H1 (cell line): Measurements from ENCODE around the gene CDK19. TPM values are rescaled to one million over a fixed set of nuclear protein-coding genes. Genes with fewer than 3 reads are reported as not detected.

Experiments used
- CTCF ChIA-PET: fragments of 300-600 bp; sonication (Branson Sonifier 250); formaldehyde crosslinking; loops from one replicate; lab custom pipeline; 2021; ENCODE audit not compliant: partially characterized antibody; lab: Charles Lee
- POLR2A ChIA-PET: fragments of 300-600 bp; sonication (Branson Sonifier 250); formaldehyde crosslinking; loops from one replicate; lab custom pipeline; 2021; ENCODE audit warnings: inconsistent platforms; ENCODE audit not compliant: partially characterized antibody; lab: Charles Lee
- DNase-seq, 2 experiments: peaks; one replicate each; pipeline versions ENCODE4 v3.0.0 to v3.0.0-alpha.2; 2010 to 2022; ENCODE audit warnings: low spot score in 2 of 2, low read depth in 1 of 2, mixed read lengths in 1 of 2
- FAIRE-seq: peaks from 2 replicates; lab custom pipeline; 2011; peaks lifted over from hg19 to GRCh38; lab: Jason Lieb, UNC
- H2AFZ ChIP-seq: 2 replicates; pipeline ENCODE4 v1.8.1; 2012; ENCODE audit warnings: low read length, inconsistent platforms
- H2AK5ac ChIP-seq: 2 replicates; pipeline ENCODE4 v1.6.1; 2013; ENCODE audit warnings: low read depth, low read length
- H2BK120ac ChIP-seq: replicated peaks from 2 replicates; pipeline ENCODE3; 2013; ENCODE audit warnings: low read depth, low read length, inconsistent platforms
- H2BK12ac ChIP-seq: 2 replicates; pipeline ENCODE4 v1.6.1; 2013; ENCODE audit warnings: low read depth, low read length
- H2BK15ac ChIP-seq: 2 replicates; pipeline ENCODE4 v1.6.1; 2013; ENCODE audit warnings: low read length
- H2BK20ac ChIP-seq: 2 replicates; pipeline ENCODE4 v1.6.1; 2013; ENCODE audit warnings: low read length
- H2BK5ac ChIP-seq: 2 replicates; pipeline ENCODE4 v1.6.1; 2013; ENCODE audit warnings: low read depth, low read length
- H3K14ac ChIP-seq: 2 replicates; pipeline ENCODE4 v1.6.1; 2013; ENCODE audit warnings: inconsistent platforms; ENCODE audit not compliant: insufficient read length
- H3K18ac ChIP-seq: 2 replicates; pipeline ENCODE4 v1.6.1; 2013; ENCODE audit warnings: low read length; ENCODE audit errors: extremely low read depth
- H3K23ac ChIP-seq: 2 replicates; pipeline ENCODE4 v1.6.1; 2013; ENCODE audit warnings: inconsistent platforms; ENCODE audit not compliant: insufficient read length
- H3K23me2 ChIP-seq: 2 replicates; pipeline ENCODE4 v1.6.1; 2013; ENCODE audit warnings: low read depth, low read length
- H3K27ac ChIP-seq: 2 replicates; pipeline ENCODE4 v1.6.1; 2011; ENCODE audit warnings: low read depth, low read length, inconsistent platforms
- H3K27me3 ChIP-seq, 4 experiments: replicated peaks in 1 of 4; 1 replicate in 1 of 4; 2 replicates in 3 of 4; pipeline versions ENCODE4 v1.6.1 to v1.8.1; 2011 to 2013; ENCODE audit warnings: low read length in 3 of 4, mild to moderate bottlenecking in 3 of 4, inconsistent platforms in 2 of 4, mixed read lengths in 2 of 4, moderate library complexity in 1 of 4; ENCODE audit not compliant: control insufficient read depth in 3 of 4, insufficient read depth in 3 of 4; ENCODE audit errors: extremely low read depth in 1 of 4
- H3K36me3 ChIP-seq, 4 experiments: 2 replicates each; pipeline versions ENCODE4 v1.6.1 to v1.8.1; 2011 to 2013; ENCODE audit warnings: mild to moderate bottlenecking in 4 of 4, low read length in 3 of 4, moderate library complexity in 2 of 4, control low read depth in 1 of 4, inconsistent platforms in 1 of 4; ENCODE audit not compliant: insufficient read depth in 4 of 4, control insufficient read depth in 2 of 4
- H3K4ac ChIP-seq: replicated peaks from 2 replicates; pipeline ENCODE3; 2013; ENCODE audit warnings: low read length, low read depth, mixed read lengths, inconsistent platforms; ENCODE audit not compliant: insufficient read length
- H3K4me1 ChIP-seq, 4 experiments: replicated peaks in 1 of 4; 1 replicate in 1 of 4; 2 replicates in 3 of 4; pipeline versions ENCODE4 v1.6.1 to v1.8.1; 2011 to 2013; ENCODE audit warnings: low read length in 3 of 4, inconsistent platforms in 2 of 4, mixed read lengths in 1 of 4; ENCODE audit not compliant: insufficient read depth in 4 of 4, control insufficient read depth in 3 of 4
- H3K4me2 ChIP-seq, 2 experiments: 2 replicates each; pipeline versions ENCODE4 v1.6.1 to v1.8.1; 2011 to 2013; ENCODE audit warnings: low read depth in 2 of 2, low read length in 2 of 2, control low read depth in 1 of 2, inconsistent platforms in 1 of 2, mild to moderate bottlenecking in 1 of 2; ENCODE audit not compliant: insufficient read depth in 1 of 2
- H3K4me3 ChIP-seq, 4 experiments: fragments of 200-600, 300-600 bp in 1 of 4; sonication (generic), shearing (Covaris generic), sonication (Bioruptor Twin) in 1 of 4; 2 replicates each; pipeline versions ENCODE4 v1.5.1 to v1.8.1; 2011 to 2016; ENCODE audit warnings: low read length in 4 of 4, low read depth in 3 of 4, control low read depth in 2 of 4, inconsistent platforms in 2 of 4, mild to moderate bottlenecking in 2 of 4, mixed read lengths in 1 of 4, moderate library complexity in 1 of 4; ENCODE audit not compliant: insufficient read depth in 2 of 4; ENCODE audit errors: extremely low read depth in 1 of 4
- H3K56ac ChIP-seq: replicated peaks from 2 replicates; pipeline ENCODE3; 2013; ENCODE audit warnings: low read depth, mild to moderate bottlenecking, mixed read lengths, low read length, inconsistent platforms; ENCODE audit not compliant: insufficient read length
- H3K79me1 ChIP-seq: 2 replicates; pipeline ENCODE4 v1.6.1; 2013; ENCODE audit warnings: low read depth, low read length, control low read depth
- H3K79me2 ChIP-seq, 2 experiments: 2 replicates each; pipeline versions ENCODE4 v1.6.1 to v1.8.1; 2012 to 2013; ENCODE audit warnings: low read length in 2 of 2, mild to moderate bottlenecking in 2 of 2, inconsistent platforms in 1 of 2; ENCODE audit not compliant: insufficient read depth in 2 of 2, control insufficient read depth in 1 of 2
- H3K9ac ChIP-seq, 4 experiments: replicated peaks in 1 of 4; 1 replicate in 1 of 4; 2 replicates in 3 of 4; pipeline versions ENCODE4 v1.6.1 to v1.8.1; 2011 to 2013; ENCODE audit warnings: low read depth in 3 of 4, low read length in 3 of 4, control low read depth in 2 of 4, mild to moderate bottlenecking in 2 of 4, moderate library complexity in 2 of 4, inconsistent platforms in 1 of 4; ENCODE audit errors: extremely low read depth in 1 of 4
- H3K9me3 ChIP-seq, 2 experiments: 2 replicates each; pipeline versions ENCODE4 v1.6.1 to v1.8.1; 2012 to 2013; ENCODE audit warnings: mild to moderate bottlenecking in 2 of 2, moderate library complexity in 2 of 2, control low read depth in 1 of 2, inconsistent platforms in 1 of 2, low read depth in 1 of 2, low read length in 1 of 2, mixed read lengths in 1 of 2; ENCODE audit not compliant: insufficient read depth in 2 of 2
- H4K20me1 ChIP-seq, 2 experiments: replicated peaks in 1 of 2; 2 replicates each; pipeline versions ENCODE3 to v1.8.1; 2011 to 2013; ENCODE audit warnings: inconsistent platforms in 2 of 2, low read length in 2 of 2, mild to moderate bottlenecking in 1 of 2; ENCODE audit not compliant: insufficient read depth in 2 of 2, control insufficient read depth in 1 of 2
- H4K5ac ChIP-seq: 2 replicates; pipeline ENCODE4 v1.6.1; 2013; ENCODE audit warnings: low read length, low read depth, mixed read lengths, inconsistent platforms; ENCODE audit not compliant: insufficient read length
- H4K8ac ChIP-seq: 2 replicates; pipeline ENCODE4 v1.8.0; 2013; ENCODE audit warnings: mild to moderate bottlenecking, moderate library complexity, low read length, inconsistent platforms; ENCODE audit not compliant: insufficient read depth; ENCODE audit errors: extremely low read depth
- H4K91ac ChIP-seq: replicated peaks from 2 replicates; pipeline ENCODE3; 2013; ENCODE audit warnings: low read length, mixed read lengths, inconsistent platforms; ENCODE audit not compliant: insufficient read length
- ASH2L ChIP-seq: fragments of 200-600, 300-600 bp; sonication (generic); IDR thresholded peaks from one replicate; pipeline ENCODE4 v1.7.1; 2017; ENCODE audit warnings: low read length
- CBX8 ChIP-seq: fragments of 300-800, 300-1000 bp; sonication (generic); IDR thresholded peaks from 2 replicates; pipeline ENCODE4 v1.7.1; 2016; ENCODE audit warnings: low read depth, low read length, borderline replicate concordance
- GTF2F1 ChIP-seq: IDR thresholded peaks from 2 replicates; pipeline ENCODE4 v1.6.1; 2012; ENCODE audit warnings: low read depth, low read length, improper control_type of control experiment, borderline replicate concordance
- KDM4A ChIP-seq: IDR thresholded peaks from one replicate; pipeline ENCODE4 v1.7.1; 2012; ENCODE audit warnings: low read depth, mild to moderate bottlenecking, moderate library complexity, low read length, inconsistent platforms; ENCODE audit not compliant: severe bottlenecking
- POLR2AphosphoS5 ChIP-seq: IDR thresholded peaks from 2 replicates; pipeline ENCODE4 v1.6.1; 2011; ENCODE audit warnings: low read depth, low read length
- RAD21 ChIP-seq, 2 experiments: IDR thresholded peaks in 1 of 2; conservative IDR thresholded peaks in 1 of 2; 2 replicates each; pipeline ENCODE4 v1.6.1; 2011; ENCODE audit warnings: low read depth in 2 of 2, low read length in 2 of 2, improper control_type of control experiment in 1 of 2, inconsistent platforms in 1 of 2, mild to moderate bottlenecking in 1 of 2, moderate library complexity in 1 of 2
- RFX5 ChIP-seq: IDR thresholded peaks from 2 replicates; pipeline ENCODE4 v1.6.1; 2011; ENCODE audit warnings: low read depth, low read length, improper control_type of control experiment, borderline replicate concordance
- RNF2 ChIP-seq: fragments of 200-900, 300-1000 bp; sonication (generic); IDR thresholded peaks from 2 replicates; pipeline ENCODE4 v1.7.1; 2016; ENCODE audit warnings: borderline replicate concordance, low read depth, mild to moderate bottlenecking, antibody characterized with exemption, low read length; ENCODE audit not compliant: poor library complexity, severe bottlenecking; ENCODE audit errors: missing control alignments
- SAP30 ChIP-seq: fragments of 300-600 bp; sonication (generic); IDR thresholded peaks from 2 replicates; pipeline ENCODE4 v1.7.1; 2012; ENCODE audit warnings: low read length, moderate library complexity, mild to moderate bottlenecking, inconsistent platforms; ENCODE audit not compliant: insufficient read depth, insufficient replicate concordance
- SP2 ChIP-seq: IDR thresholded peaks from 2 replicates; pipeline ENCODE4 v1.6.1; 2012; ENCODE audit warnings: mild to moderate bottlenecking, low read length, inconsistent platforms
- SP4 ChIP-seq: IDR thresholded peaks from 2 replicates; pipeline ENCODE4 v1.6.1; 2012; ENCODE audit warnings: low read length, inconsistent platforms
- SUZ12 ChIP-seq: fragments of 200-600 bp; sonication (generic); IDR thresholded peaks from 2 replicates; pipeline ENCODE4 v1.6.1; 2012; ENCODE audit warnings: mild to moderate bottlenecking, inconsistent platforms, low read length, moderate library complexity, mixed read lengths
- YY1 ChIP-seq: IDR thresholded peaks from 2 replicates; pipeline ENCODE4 v1.6.1; 2011; ENCODE audit warnings: low read depth, mild to moderate bottlenecking, low read length
- WGBS, 2 experiments: shearing (Covaris generic) in 1 of 2; methylation state at CpG; one replicate each; pipeline versions ENCODE4 v1.1.6 to v1.1.7; 2013 to 2015; ENCODE audit warnings: low lambda C conversion rate in 2 of 2, mixed read lengths in 2 of 2, inconsistent platforms in 1 of 2, low coverage in 1 of 2, missing lambda C conversion rate in 1 of 2; ENCODE audit not compliant: insufficient replicate concordance in 2 of 2, insufficient coverage in 1 of 2, insufficient read length in 1 of 2; ENCODE audit errors: extremely low coverage in 1 of 2, missing lambda C conversion rate in 1 of 2; 5-methylcytosine and 5-hydroxymethylcytosine counted together
- polyA plus RNA-seq, 7 experiments: library from polyadenylated mRNA; depleted of rRNA in 3 of 7; stranded (reverse) in 5 of 7; unstranded in 2 of 7; fragments of >200 nt in 5 of 7; fragments of 200-250 nt in 2 of 7; gene quantifications; 1 replicate in 5 of 7; 2 replicates in 1 of 7; 4 replicates in 1 of 7; pipeline versions ENCODE4 v1.2.1 to v1.2.3, GENCODE V29; 2011 to 2013; ENCODE audit warnings: missing spikeins in 2 of 7, mixed read lengths in 2 of 7
- total RNA-seq: library from RNA; stranded (reverse); fragmentation: NEBNext Ultra II Directional; extraction: Animal tissue kit (Norgen Biotek cat#: 25700); gene quantifications from 2 replicates; pipeline ENCODE4 v1.2.1, GENCODE V29; 2021
- TF ChIP-seq, protein P1 (sequence below): IDR thresholded peaks from 2 replicates; pipeline ENCODE4 v1.6.1; 2011; ENCODE audit warnings: low read depth, mild to moderate bottlenecking, low read length; ENCODE audit not compliant: insufficient read depth

CDK19 gene
- total and polyA plus RNA-seq, 2 of the 8 experiments (the other 6 are each of a cell fraction or from before 2014, with no cell fraction given), result 4.9 to 12.6 TPM

DNA sequence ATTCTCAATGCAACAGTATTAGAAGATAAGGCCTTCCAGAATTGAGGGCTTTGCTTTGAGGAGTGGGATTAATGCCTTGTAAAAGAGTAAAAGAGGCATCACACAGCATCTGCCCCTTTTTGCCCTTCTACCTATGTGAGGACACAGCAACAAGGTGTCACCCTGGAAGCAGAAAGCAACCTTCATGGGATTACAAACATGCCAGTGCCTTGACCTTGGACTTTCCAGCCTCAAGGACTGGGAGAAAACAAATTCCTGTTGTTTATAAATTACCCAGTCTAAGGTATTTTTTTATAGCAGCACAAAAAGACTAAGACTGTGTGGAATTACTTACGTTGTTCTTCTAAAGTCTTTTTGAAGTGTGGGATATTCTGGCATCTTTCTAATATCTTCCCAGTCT, 188.8 kb downstream of the CDK19 start:
- H4K20me1 ChIP-seq, result no peaks in the 10 kb centered on the region
- H3K4ac ChIP-seq, result no peak overlapping the region
- no peaks in the 10 kb centered on the region for H3K4me1 ChIP-seq
- H2AFZ ChIP-seq, result no peak overlapping the region
- no peak overlapping the region for H3K27ac ChIP-seq
- no peaks in the 10 kb centered on the region for H3K79me1 ChIP-seq
- no peak overlapping the region for H3K56ac ChIP-seq
- H4K8ac ChIP-seq, result no peak overlapping the region
- no peak overlapping the region for H4K91ac ChIP-seq
- WGBS, 2 experiments, result 100% methylated on average over 1 of the region's 1 CpG; no CpG with 5 or more reads in 1 of the 2 experiments
- H2AK5ac ChIP-seq, result no peak overlapping the region
- H3K14ac ChIP-seq, result no peak overlapping the region
- no peak overlapping the region for H3K4me3 ChIP-seq
- no peaks in the 10 kb centered on the region for H3K9me3 ChIP-seq
- no peak overlapping the region for H2BK5ac ChIP-seq
- no peaks in the 10 kb centered on the region for H3K27me3 ChIP-seq
- no peaks in the 10 kb centered on the region for H3K23me2 ChIP-seq
- no peak overlapping the region for H2BK120ac ChIP-seq
- POLR2A ChIA-PET, result no interaction called here
- no peaks in the 10 kb centered on the region for H3K79me2 ChIP-seq
- DNase-seq (no peak), FAIRE-seq (peak; percentile 28)
- no peak overlapping the region for H3K4me2 ChIP-seq
- H3K23ac ChIP-seq, result no peak overlapping the region
- no peak overlapping the region for H4K5ac ChIP-seq
- no peak overlapping the region for H3K9ac ChIP-seq
- H3K18ac ChIP-seq, result no peak overlapping the region
- H2BK15ac ChIP-seq, result no peak overlapping the region
- H3K36me3 ChIP-seq, result peaks cover 4 to 13% (median 6%) of the 10 kb centered on the region in 4 experiments; a peak in 5 of 8 replicates
- CTCF ChIA-PET, result no interaction called here
- no peak overlapping the region for H2BK20ac ChIP-seq
- no peak overlapping the region for H2BK12ac ChIP-seq
- no peak for TF ChIP-seq SAP30
- no peak for TF ChIP-seq KDM4A
- no peak for TF ChIP-seq YY1
- no peak for TF ChIP-seq SP4
- TF ChIP-seq RNF2, result no peak
- no peak for TF ChIP-seq POLR2AphosphoS5
- TF ChIP-seq GTF2F1, result no peak
- TF ChIP-seq RFX5, result no peak
- no peak for TF ChIP-seq CBX8
- no peak for TF ChIP-seq SUZ12
- TF ChIP-seq, protein P1, sequence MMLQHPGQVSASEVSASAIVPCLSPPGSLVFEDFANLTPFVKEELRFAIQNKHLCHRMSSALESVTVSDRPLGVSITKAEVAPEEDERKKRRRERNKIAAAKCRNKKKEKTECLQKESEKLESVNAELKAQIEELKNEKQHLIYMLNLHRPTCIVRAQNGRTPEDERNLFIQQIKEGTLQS, result no peak
- TF ChIP-seq RAD21 (IDR thresholded peaks at IDR 0.05 in 1 of 2, conservative IDR thresholded peaks at IDR 0.05 in 1 of 2; ENCODE audit: low read depth in 2 of 2, low read length in 2 of 2), result no peak
- no peak for TF ChIP-seq SP2
- no peak for TF ChIP-seq ASH2L
